Activated T-helper 9 cell treated with anti-CD3 and anti-CD28 coated beads, Interleukin-2, amount 50 U/mL, for 16 hours (primary cell): ENCODE results near the gene TRIAP1.

Experiments used
- DNase-seq: peaks from one replicate; pipeline ENCODE4 v3.0.0-alpha.2; 2020; ENCODE audit warnings: low read depth

The TRIAP1 gene

GRCh38 chr12:120429368-120429767 is 16.8 kb downstream of the TRIAP1 start:
- DNase-seq, result no peak

DNA sequence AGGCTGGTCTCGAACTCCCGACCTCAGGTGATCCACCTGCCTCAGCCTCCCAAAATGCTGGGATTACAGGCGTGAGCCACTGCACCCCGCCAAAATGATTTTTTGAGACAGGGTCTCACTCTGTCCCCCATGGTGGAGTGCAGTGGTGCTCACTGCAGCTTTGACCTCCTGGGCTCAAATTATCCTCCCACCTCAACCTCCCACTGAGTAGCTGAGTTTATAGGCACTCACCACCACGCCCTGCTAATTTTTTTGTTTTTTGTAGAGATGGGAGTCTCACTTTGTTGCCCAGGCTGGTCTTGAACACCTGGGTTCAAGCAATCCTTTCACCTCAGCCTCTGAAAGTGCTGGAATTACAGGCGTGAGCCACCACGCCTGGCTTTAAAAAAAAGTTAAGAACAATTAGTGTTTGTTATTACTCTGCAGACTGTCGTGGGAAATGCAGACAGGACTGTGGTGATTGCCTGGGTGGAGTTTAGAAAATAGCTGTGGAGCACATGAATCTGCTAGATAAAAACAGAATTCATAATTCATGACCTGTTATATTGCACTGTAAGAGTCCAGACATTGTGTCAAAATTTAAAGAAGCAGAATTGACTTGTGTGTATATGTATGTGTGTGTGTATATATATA is 17.5 kb downstream of the TRIAP1 start:
- DNase-seq, result no peak

DNA sequence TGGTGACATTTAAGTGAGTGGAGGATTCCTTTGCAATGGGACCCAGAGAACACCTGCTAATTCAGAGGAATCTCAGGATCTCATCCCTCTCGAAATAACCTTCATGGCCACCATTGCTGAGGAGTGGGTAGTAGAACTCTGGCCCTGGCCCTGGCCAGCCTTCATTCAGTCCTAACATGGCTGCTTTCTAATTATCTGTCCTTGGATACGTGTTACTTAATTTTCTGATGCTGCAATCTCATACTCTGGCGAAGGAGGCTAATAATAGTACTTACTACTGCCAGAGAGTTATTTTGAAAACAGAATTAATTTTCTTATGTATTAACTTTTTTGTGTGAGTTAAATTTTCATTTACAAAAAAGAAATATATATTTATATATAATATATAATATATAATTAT is 20.4 kb downstream of the TRIAP1 start:
- DNase-seq, result no peak

DNA sequence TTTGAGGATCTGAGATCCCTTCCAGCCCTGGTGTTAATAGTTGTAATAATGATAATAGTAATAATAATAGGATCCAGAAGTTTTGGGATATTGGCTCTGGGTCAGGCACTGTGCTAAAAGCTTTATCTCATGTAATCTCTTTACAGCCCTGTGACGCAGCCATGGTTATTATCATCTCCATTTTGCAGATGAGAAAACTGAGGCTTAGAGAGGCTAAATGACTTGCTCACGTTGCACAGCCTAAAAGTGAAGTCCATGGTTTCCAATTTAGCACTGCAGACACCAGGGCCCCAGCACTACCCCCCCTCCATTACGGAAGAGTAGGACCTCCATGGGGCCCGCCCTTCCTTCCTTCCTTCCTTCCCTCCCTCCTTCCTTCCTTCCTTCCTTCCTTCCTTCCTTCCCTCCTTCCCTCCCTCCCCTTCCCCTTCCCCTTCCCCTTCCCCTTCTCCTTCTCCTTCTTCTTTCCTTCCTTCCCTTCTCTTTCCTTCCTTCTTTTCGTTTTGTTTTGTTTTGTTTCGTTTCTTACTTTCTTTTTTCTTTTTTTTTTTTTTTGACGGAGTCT is 23.2 kb downstream of the TRIAP1 start:
- DNase-seq, result no peak

- DNase-seq, result no peak
Observed at GRCh38 chr12:120421701-120422100, 24.5 kb downstream of the TRIAP1 start.

GRCh38 chr12:120417917-120418580 is 28.1 kb downstream of the TRIAP1 start:
- DNase-seq, result no peak

DNA sequence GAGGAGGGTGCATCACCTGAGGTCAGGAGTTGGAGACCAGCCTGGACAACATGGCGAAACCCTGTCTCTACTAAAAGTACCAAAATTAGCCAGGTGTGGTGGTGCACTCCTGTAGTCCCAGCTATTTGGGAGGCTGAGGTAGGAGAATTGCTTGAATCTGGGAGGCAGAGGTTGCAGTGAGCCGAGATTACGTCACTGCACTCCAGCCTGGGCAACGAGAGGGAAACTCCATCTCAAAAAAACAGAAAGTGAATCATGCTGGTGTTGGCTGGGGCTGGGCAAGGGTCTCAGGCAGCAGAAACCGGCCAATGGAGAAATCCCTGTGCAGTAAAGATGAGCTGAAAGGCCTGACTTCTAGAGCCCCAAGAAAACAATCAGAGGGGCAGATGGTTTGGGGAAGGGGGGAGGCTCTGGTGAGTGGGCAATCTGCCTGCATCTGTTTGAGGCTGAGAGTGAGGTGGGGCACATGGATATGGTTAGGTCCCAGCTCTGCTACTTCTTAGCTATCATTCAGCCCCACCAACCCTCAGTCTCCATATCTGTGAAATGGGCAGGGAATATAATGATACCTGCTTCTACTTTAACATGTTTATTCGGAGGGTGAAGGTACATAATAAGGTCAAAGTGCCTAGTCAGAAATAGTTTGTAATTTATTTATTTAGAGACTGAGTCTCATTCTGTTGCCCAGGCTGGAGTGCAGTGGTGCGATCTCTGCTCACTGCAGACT is 29.5 kb downstream of the TRIAP1 start:
- no peak for DNase-seq

- no peak for DNase-seq
Observed at GRCh38 chr12:120413901-120414695, 32.1 kb downstream of the TRIAP1 start.

DNA sequence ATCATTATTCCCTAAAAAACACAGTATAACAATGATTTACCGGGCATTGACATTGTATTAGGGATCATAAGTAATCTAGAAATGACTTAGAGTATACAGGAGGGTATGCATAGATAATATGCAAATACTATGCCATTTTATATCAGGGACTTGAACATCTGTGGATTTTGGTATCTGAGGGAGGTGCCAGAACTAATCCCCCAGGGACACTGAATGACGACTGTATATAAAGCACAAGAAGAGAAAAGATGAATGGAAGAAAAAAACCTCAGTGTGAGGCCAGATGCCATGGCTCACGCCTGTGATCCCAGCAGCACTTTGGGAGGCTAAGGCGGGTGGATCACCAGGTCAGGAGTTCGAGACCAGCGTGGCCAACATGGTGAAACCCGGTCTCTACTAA is 33.8 kb downstream of the TRIAP1 start:
- DNase-seq, result no peak

DNA sequence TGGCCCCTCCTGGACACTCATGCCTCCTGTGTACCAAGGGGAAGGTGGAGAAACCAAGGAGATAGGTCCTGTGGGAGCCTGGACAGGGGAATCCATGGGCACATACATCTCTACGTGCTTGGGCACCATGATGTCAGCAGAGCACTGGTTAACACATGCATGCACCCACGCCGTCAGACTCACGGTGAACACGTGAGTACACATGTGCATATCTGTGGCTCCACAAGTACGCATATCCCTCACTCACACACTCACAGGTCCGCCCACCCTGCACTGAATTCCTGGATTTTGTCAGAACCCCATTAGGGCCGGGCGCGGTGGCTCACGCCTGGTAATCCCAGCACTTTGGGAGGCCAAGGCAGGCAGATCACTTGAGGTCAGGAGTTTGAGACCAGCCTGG is 37.4 kb downstream of the TRIAP1 start:
- DNase-seq, result no peak

GRCh38 chr12:120406553-120406952 is 39.6 kb downstream of the TRIAP1 start:
- DNase-seq, result no peak

- no peak for DNase-seq
Observed at GRCh38 chr12:120406069-120406468, 40.1 kb downstream of the TRIAP1 start.

- DNase-seq, result no peak
Observed at GRCh38 chr12:120404271-120404670, 41.9 kb downstream of the TRIAP1 start.

DNA sequence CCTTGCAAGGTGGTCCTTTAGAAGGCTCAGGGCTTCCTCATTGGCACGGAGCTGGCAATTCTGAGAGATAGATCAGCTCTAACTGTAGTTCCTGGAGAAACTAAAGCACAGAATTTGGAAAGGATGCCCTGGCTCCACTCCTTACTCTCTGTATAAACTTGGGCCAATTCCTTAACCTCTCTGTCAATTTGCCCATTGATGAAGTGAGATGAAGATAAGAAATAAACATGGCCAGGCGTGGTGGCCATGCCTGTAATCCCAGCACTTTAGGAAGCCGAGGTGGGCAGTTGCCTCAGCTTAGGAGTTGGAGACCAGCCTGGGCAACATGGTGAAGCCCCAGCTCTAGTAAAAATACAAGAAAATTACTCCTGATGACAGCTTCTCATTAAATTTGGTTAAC is 42.3 kb downstream of the TRIAP1 start:
- DNase-seq, result no peak

GRCh38 chr12:120402217-120402616 is 44.0 kb downstream of the TRIAP1 start:
- no peak for DNase-seq

DNA sequence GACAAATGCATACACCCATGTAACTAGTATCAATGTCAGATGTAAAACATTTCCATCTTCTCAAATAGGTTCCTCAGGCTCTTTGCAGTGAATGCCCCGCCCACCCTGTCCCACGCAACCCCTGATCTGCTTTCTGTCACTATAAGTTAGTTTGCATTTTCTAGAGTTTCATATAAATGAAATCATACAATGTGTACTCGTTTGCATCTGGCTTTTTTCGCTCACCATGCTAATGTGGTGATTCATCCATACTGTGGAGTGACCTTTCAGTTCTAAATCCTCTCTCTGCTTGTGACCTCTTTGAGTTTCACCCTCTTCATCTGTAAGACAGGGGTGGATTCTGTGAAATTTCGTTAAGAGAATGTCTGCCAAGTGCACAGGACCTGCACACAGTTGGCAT is 46.7 kb downstream of the TRIAP1 start:
- no peak for DNase-seq

GRCh38 chr12:120397824-120398540 is 48.2 kb downstream of the TRIAP1 start:
- DNase-seq, result no peak

DNA sequence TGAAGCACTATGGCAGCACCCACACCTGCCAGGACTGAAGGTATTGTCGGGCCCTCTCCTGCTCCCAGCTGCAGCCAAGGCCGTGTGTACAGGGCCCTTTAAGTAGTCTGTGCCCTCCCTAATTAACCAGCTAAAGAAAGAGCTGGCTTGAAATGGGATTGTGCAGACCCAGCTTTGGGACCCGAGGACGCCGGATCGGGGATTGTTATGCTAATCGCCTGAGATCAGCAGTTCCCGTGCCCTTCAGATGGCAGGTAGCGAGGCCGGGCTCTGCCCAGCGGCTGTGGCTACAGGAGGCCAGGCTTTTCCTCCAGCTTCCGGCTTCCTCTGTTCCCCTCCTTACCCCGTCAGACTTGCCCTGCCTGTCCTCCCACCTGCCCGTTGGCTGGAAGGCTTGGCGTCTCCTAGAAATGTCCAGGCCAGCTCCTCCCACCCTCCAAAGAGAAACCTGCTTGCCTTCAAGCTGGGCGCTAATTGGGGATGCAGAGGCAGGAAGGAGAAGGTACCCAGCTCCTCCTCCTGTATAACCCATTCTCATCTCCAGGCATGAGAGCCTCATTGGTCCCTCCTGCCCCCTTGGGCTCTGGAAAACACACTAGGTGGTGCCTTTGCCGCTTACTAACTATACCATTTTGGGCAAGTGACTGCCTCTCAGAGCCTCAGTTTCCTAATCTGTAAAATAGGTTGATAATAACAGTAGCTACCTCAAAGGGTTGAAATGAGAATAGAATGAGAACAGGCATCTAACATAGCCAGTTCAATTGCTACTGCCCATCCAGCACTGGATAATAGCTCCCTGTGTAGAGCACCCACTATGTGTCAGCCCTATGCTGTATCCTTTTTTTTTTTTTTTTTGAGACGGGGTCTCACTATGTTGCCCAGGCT is 51.5 kb downstream of the TRIAP1 start:
- no peak for DNase-seq
